ENCODE results near the gene FBL. TPM values are rescaled to one million over a fixed set of nuclear protein-coding genes. Genes with fewer than 3 reads are reported as not detected.

FBL gene
- total RNA-seq, 4 donors from 2014 or later: 167 to 224 (median 174) TPM

GRCh38 chr19:39792999-39793546 is 53.1 kb downstream of the FBL start:
- H3K4me3 ChIP-seq (ENCODE audit: low read depth, poor library complexity, severe bottlenecking): no peak overlapping the region
- peak; percentile 41 to 95 for DNase-seq (ENCODE audit: low spot score in 2 of 2)
- 0 to 2% methylated on average over 16 to 17 of the region's 17 CpGs for WGBS, 2 donors
- intact Hi-C loops (cut with DNase I; ENCODE audit: low total_unique reads): loop anchor here (5.0 kb wide), 2 partner anchors 54 to 1831 kb away; partner anchors contain the start of gene FBL
- TF ChIP-seq CTCF (IDR thresholded peaks at IDR 0.05): peak in 1 of 3 donors; percentile 62
- TF ChIP-seq POLR2A (IDR thresholded peaks at IDR 0.05): no peak

DNA sequence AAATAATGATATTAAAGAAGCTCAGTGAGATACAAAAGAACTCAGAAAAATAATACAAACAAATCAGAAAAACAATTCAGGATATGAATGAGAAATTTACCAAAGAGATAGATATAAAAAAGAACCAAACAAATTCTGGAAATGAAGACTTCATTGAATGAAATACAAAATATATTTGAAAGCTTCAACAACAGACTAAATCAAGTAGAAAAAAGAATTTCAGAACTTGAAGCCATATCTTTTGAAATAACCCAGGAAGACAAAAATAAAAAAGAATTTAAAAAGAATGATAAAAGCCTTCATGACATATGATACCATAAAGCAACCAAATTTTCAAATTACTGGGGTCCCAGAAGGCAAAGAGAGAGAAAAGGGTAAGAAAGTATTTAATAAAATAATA is 57.9 kb downstream of the FBL start:
- no peak for TF ChIP-seq CTCF (IDR thresholded peaks at IDR 0.05)
- no peak for TF ChIP-seq POLR2A (IDR thresholded peaks at IDR 0.05)
- intact Hi-C loops (cut with DNase I; ENCODE audit: low total_unique reads): no loop called here
- no peak overlapping the region for H3K4me3 ChIP-seq (ENCODE audit: low read depth, poor library complexity, severe bottlenecking)
- DNase-seq (ENCODE audit: low spot score in 2 of 2): no peak

Small RNAs within 50 kb of the gene (microRNA-seq; reads per million reads assigned to microRNA genes)
- gene MIR6719 (ENCODE audit: borderline number of aligned reads in 1 of 2, borderline replicate concordance in 2 of 2): 0 reads per million in 2 donors

Other genes with a start within 250 kb of the FBL start
- gene LGALS13, start 243.9 kb downstream of the FBL start, total RNA-seq: not detected
- gene LGALS16, start 190.5 kb downstream of the FBL start, total RNA-seq: not detected
- not detected for gene LGALS14, start 141.9 kb downstream of the FBL start, total RNA-seq
- gene CLC, start 108.3 kb downstream of the FBL start, total RNA-seq: not detected
- not detected for gene LEUTX, start 67.5 kb downstream of the FBL start, total RNA-seq
- gene DYRK1B, start 12.2 kb downstream of the FBL start, total RNA-seq: 10 to 100 TPM; 14.8 to 29.0 (median 19.7) TPM
- gene FCGBP, start 88.3 kb upstream of the FBL start, total RNA-seq: 100 to 1,000 TPM; 155 to 286 (median 194) TPM
- 10 to 100 TPM; 78.0 to 92.5 (median 87.7) TPM for gene PSMC4, start 124.8 kb upstream of the FBL start, total RNA-seq
- gene ZNF546, start 150.7 kb upstream of the FBL start, total RNA-seq: 1 to 10 TPM in 2 of 4 donors, under 1 TPM in 2; 0.30 to 4.8 (median 1.4) TPM
- gene ZNF780B, start 209.9 kb upstream of the FBL start, total RNA-seq: 1 to 10 TPM; 1.8 to 6.8 (median 4.1) TPM
- gene ZNF780A, start 244.6 kb upstream of the FBL start, total RNA-seq: 10 to 100 TPM in 2 of 4 donors, 1 to 10 TPM in 2; 5.7 to 14.7 (median 8.7) TPM